Panc1 (cell line): ENCODE data around the gene MPP2. TPM values are rescaled to one million over a fixed set of nuclear protein-coding genes. Genes with fewer than 3 reads are reported as not detected.

Experiments
- ATAC-seq: fragments of 200-7000 bp; cut with Tn5 transposase; 2 replicates; pipeline ENCODE4 v1.9.1; 2020; ENCODE audit warnings: mild to moderate bottlenecking, moderate library complexity
- BruUV-seq: library from RNA; stranded (reverse); fragments of 400-500 nt; replicated peaks from 2 replicates; lab custom pipeline; 2021; lab: Mats Ljungman, UMichigan
- CTCF ChIA-PET: fragments of 300-600 bp; sonication (Branson Sonifier 250); formaldehyde crosslinking; loops from one replicate; lab custom pipeline; 2022; ENCODE audit warnings: antibody characterized with exemption; lab: Charles Lee
- POLR2A ChIA-PET: fragments of 300-600 bp; sonication (Branson Sonifier 250); formaldehyde crosslinking; loops from one replicate; lab custom pipeline; 2022; ENCODE audit warnings: antibody characterized with exemption; lab: Charles Lee
- DNase-seq: peaks from one replicate; pipeline ENCODE4 v3.0.0-alpha.2; 2010; ENCODE audit warnings: low read depth, low spot score
- H3K27ac ChIP-seq: 2 replicates; pipeline ENCODE4 v1.5.1; 2011; ENCODE audit warnings: mild to moderate bottlenecking, low read length, inconsistent platforms
- H3K27me3 ChIP-seq: fragments of 200-500 bp; sonication (Bioruptor generic); 2 replicates; pipeline ENCODE4 v1.6.0; 2014; ENCODE audit warnings: low read length, inconsistent platforms; ENCODE audit not compliant: control insufficient read depth, insufficient read depth
- H3K36me3 ChIP-seq: fragments of 200-500 bp; sonication (Bioruptor generic); 2 replicates; pipeline ENCODE4 v1.5.1; 2014; ENCODE audit warnings: inconsistent platforms, mild to moderate bottlenecking, low read length, moderate library complexity; ENCODE audit not compliant: control insufficient read depth, insufficient read depth
- H3K4me1 ChIP-seq: 2 replicates; pipeline ENCODE4 v1.5.1; 2011; ENCODE audit warnings: inconsistent platforms, mild to moderate bottlenecking, low read length, moderate library complexity; ENCODE audit not compliant: control insufficient read depth, insufficient read depth
- H3K4me3 ChIP-seq, 2 experiments: 2 replicates each; pipeline ENCODE4 v1.5.1; 2011 to 2012; ENCODE audit warnings: low read depth in 2 of 2, low read length in 2 of 2, mild to moderate bottlenecking in 2 of 2, inconsistent platforms in 1 of 2, moderate library complexity in 1 of 2
- H3K9me3 ChIP-seq: fragments of 200-500 bp; sonication (Bioruptor generic); 2 replicates; pipeline ENCODE4 v1.5.1; 2014; ENCODE audit warnings: low read depth, mild to moderate bottlenecking, inconsistent platforms, low read length, moderate library complexity; ENCODE audit not compliant: control insufficient read depth, insufficient read depth
- CTCF ChIP-seq: fragments of 450-650 bp; IDR thresholded peaks from 2 replicates; pipeline ENCODE4 v1.5.1; 2017; ENCODE audit warnings: mild to moderate bottlenecking
- POLR2AphosphoS5 ChIP-seq: IDR thresholded peaks from 2 replicates; pipeline ENCODE4 v1.6.1; 2012; ENCODE audit warnings: mild to moderate bottlenecking, low read depth, low read length, moderate library complexity
- REST ChIP-seq, 2 experiments: IDR thresholded peaks; 2 replicates each; pipeline ENCODE4 v1.6.1; 2011 to 2012; ENCODE audit warnings: low read depth in 2 of 2, control low read depth in 1 of 2, low read length in 1 of 2, mild to moderate bottlenecking in 1 of 2, moderate library complexity in 1 of 2; ENCODE audit not compliant: insufficient read depth in 1 of 2
- SIN3A ChIP-seq: IDR thresholded peaks from 2 replicates; pipeline ENCODE4 v1.6.1; 2012; ENCODE audit warnings: low read depth, mild to moderate bottlenecking, low read length, moderate library complexity, borderline replicate concordance; ENCODE audit not compliant: insufficient read depth
- TCF7L2 ChIP-seq: IDR thresholded peaks from 2 replicates; pipeline ENCODE4 v1.6.1; 2011; ENCODE audit warnings: mild to moderate bottlenecking, low read depth, low read length, inconsistent platforms
- in situ Hi-C: cut with HindIII; loops from 2 replicates; pipeline ENCODE4 v1.10.0; 2016; ENCODE audit warnings: low sequenced_read_pairs, low pct_unique_long_range_greater_than_20kb
- intact Hi-C: fragments of 100-400 bp; cut with micrococcal nuclease; formaldehyde crosslinking; loops from one replicate; pipeline ENCODE4 v1.10.0; 2022; ENCODE audit not compliant: unreplicated experiment
- total RNA-seq: library from RNA; stranded (reverse); gene quantifications from one replicate; pipeline ENCODE4 v1.2.1, GENCODE V29; 2021; ENCODE audit not compliant: unreplicated experiment

Gene MPP2
- total RNA-seq, 1 experiment from 2014 or later, result 3.5 TPM

GRCh38 chr17:43909537-43910231 lies 2.3 kb upstream of the MPP2 start:
- in situ Hi-C loops, result no loop called here
- ChIA-PET CTCF (interaction anchor here (0.6 to 0.9 kb wide), 4 partner anchors 11 to 97 kb away, joined by 3 to 10 read pairs (median 4); no protein-coding TSS in a partner anchor), POLR2A (no interaction called here)
- no TSS peak for BruUV-seq
- TF ChIP-seq REST (IDR thresholded peaks at IDR 0.05; ENCODE audit: insufficient read depth in 1 of 2, low read depth in 2 of 2, low read length in 1 of 2) (no peak), SIN3A (no peak), CTCF (no peak), POLR2AphosphoS5 (no peak), TCF7L2 (no peak)
- no peak for ATAC-seq
- no peak overlapping the region for H3K4me3 ChIP-seq
- no peaks in the 10 kb centered on the region; the same call in 1 of the 2 replicates for H3K36me3 ChIP-seq
- no peak for DNase-seq
- peaks cover 3% of the 10 kb centered on the region; the same call in 1 of the 2 replicates for H3K27me3 ChIP-seq
- no peaks in the 10 kb centered on the region for H3K9me3 ChIP-seq
- intact Hi-C loops, result no loop called here
- H3K27ac ChIP-seq, result no peak overlapping the region
- peaks cover 8% of the 10 kb centered on the region for H3K4me1 ChIP-seq

GRCh38 chr17:43907998-43908721 lies 824 bp upstream of the MPP2 start:
- no peak for DNase-seq
- CTCF ChIA-PET, result interaction anchor here (0.6 kb wide), 1 partner anchor 497 kb away, joined by 5 read pairs; no protein-coding TSS in a partner anchor
- in situ Hi-C loops, result no loop called here

More at GRCh38 chr17:43907998-43908721, 824 bp upstream of the MPP2 start:
- Histone ChIP-seq H3K27ac (no peak overlapping the region), H3K36me3 (no peaks in the 10 kb centered on the region; the same call in 1 of the 2 replicates), H3K27me3 (peaks cover 3% of the 10 kb centered on the region; the same call in 1 of the 2 replicates), H3K9me3 (no peaks in the 10 kb centered on the region), H3K4me1 (peaks cover 8% of the 10 kb centered on the region), H3K4me3 (no peak overlapping the region)
- intact Hi-C loops, result no loop called here
- no TSS peak for BruUV-seq
- POLR2A ChIA-PET, result no interaction called here
- ATAC-seq, result peak; percentile 47; the same call in 1 of the 2 replicates
- TF ChIP-seq TCF7L2 (no peak), REST (IDR thresholded peaks at IDR 0.05; ENCODE audit: insufficient read depth in 1 of 2, low read depth in 2 of 2, low read length in 1 of 2) (no peak), POLR2AphosphoS5 (no peak), SIN3A (no peak), CTCF (no peak)
